Measurements from ENCODE around the gene MX1. TPM values are rescaled to one million over a fixed set of nuclear protein-coding genes. Genes with fewer than 3 reads are reported as not detected.

MX1 gene
- total RNA-seq, 2 donors from 2014 or later, result 7.3 to 17.7 TPM

GRCh38 chr21:41489329-41489728, 63.3 kb downstream of the MX1 start:
- no peak for DNase-seq
- Histone ChIP-seq H3K4me3 (no peak overlapping the region), H3K27me3 (no peaks in the 10 kb centered on the region), H3K27ac (no peak overlapping the region), H3K9me3 (no peaks in the 10 kb centered on the region), H3K36me3 (peaks cover 21% of the 10 kb centered on the region), H3K4me1 (no peaks in the 10 kb centered on the region), H3K9ac (ENCODE audit: low read depth in 2 of 2, low read length in 2 of 2) (no peak overlapping the region)
- TF ChIP-seq CTCF (IDR thresholded peaks at IDR 0.05), result no peak
- intact Hi-C loops (cut with DNase I), result no loop called here

- Histone ChIP-seq H3K27ac (no peak overlapping the region), H3K9ac (ENCODE audit: low read depth in 2 of 2, low read length in 2 of 2) (no peak overlapping the region), H3K4me3 (no peak overlapping the region), H3K9me3 (no peaks in the 10 kb centered on the region), H3K36me3 (peaks cover 22% of the 10 kb centered on the region), H3K27me3 (no peaks in the 10 kb centered on the region), H3K4me1 (no peaks in the 10 kb centered on the region)
- TF ChIP-seq CTCF (IDR thresholded peaks at IDR 0.05), result no peak
- no peak for DNase-seq
- intact Hi-C loops (cut with DNase I), result no loop called here
These were observed 64.3 kb downstream of the MX1 start for GRCh38 chr21:41490330-41490729.

GRCh38 chr21:41491412-41491811, 65.4 kb downstream of the MX1 start:
- no peak for DNase-seq
- H3K4me3 ChIP-seq, result no peak overlapping the region
- H3K9ac ChIP-seq (ENCODE audit: low read depth in 2 of 2, low read length in 2 of 2), result no peak overlapping the region
- no peaks in the 10 kb centered on the region for H3K27me3 ChIP-seq
- H3K9me3 ChIP-seq, result no peaks in the 10 kb centered on the region
- no peaks in the 10 kb centered on the region for H3K4me1 ChIP-seq
- TF ChIP-seq CTCF (IDR thresholded peaks at IDR 0.05), result no peak
- H3K36me3 ChIP-seq, result peaks cover 22% of the 10 kb centered on the region
- intact Hi-C loops (cut with DNase I), result no loop called here
- H3K27ac ChIP-seq, result no peak overlapping the region

- Histone ChIP-seq H3K4me1 (peaks cover 4% of the 10 kb centered on the region), H3K9me3 (no peaks in the 10 kb centered on the region), H3K4me3 (no peak overlapping the region), H3K27ac (no peak overlapping the region), H3K27me3 (no peaks in the 10 kb centered on the region), H3K9ac (ENCODE audit: low read depth in 2 of 2, low read length in 2 of 2) (no peak overlapping the region), H3K36me3 (peaks cover 12% of the 10 kb centered on the region)
- intact Hi-C loops (cut with DNase I), result no loop called here
- no peak for DNase-seq
- no peak for TF ChIP-seq CTCF (IDR thresholded peaks at IDR 0.05)
These were observed 68.2 kb downstream of the MX1 start for GRCh38 chr21:41494242-41494641.

GRCh38 chr21:41497008-41497407, 71.0 kb downstream of the MX1 start:
- no peaks in the 10 kb centered on the region for H3K27me3 ChIP-seq
- no peak for DNase-seq
- no peak overlapping the region for H3K9ac ChIP-seq (ENCODE audit: low read depth in 2 of 2, low read length in 2 of 2)
- TF ChIP-seq CTCF (IDR thresholded peaks at IDR 0.05), result no peak
- no peak overlapping the region for H3K27ac ChIP-seq
- intact Hi-C loops (cut with DNase I), result no loop called here
- H3K36me3 ChIP-seq, result peaks cover 11% of the 10 kb centered on the region
- H3K9me3 ChIP-seq, result no peaks in the 10 kb centered on the region
- H3K4me1 ChIP-seq, result peaks cover 4% of the 10 kb centered on the region
- H3K4me3 ChIP-seq, result no peak overlapping the region

- peaks cover 4% of the 10 kb centered on the region for H3K4me1 ChIP-seq
- no peak for TF ChIP-seq CTCF (IDR thresholded peaks at IDR 0.05)
- peaks cover 11% of the 10 kb centered on the region for H3K36me3 ChIP-seq
- H3K4me3 ChIP-seq, result no peak overlapping the region
- intact Hi-C loops (cut with DNase I), result no loop called here
- peak overlapping the region in 1 of 2 donors; percentile 51 for H3K9ac ChIP-seq (ENCODE audit: low read depth in 2 of 2, low read length in 2 of 2)
- H3K9me3 ChIP-seq, result no peaks in the 10 kb centered on the region
- H3K27me3 ChIP-seq, result no peaks in the 10 kb centered on the region
- no peak for DNase-seq
- no peak overlapping the region for H3K27ac ChIP-seq
These were observed 71.7 kb downstream of the MX1 start for GRCh38 chr21:41497788-41498187.
